GM19395 (cell line): ENCODE data around the gene ID2.
A peak's percentile ranks its signal among the peaks of the same experiment; 100 is the strongest.

Experiments used
- ATAC-seq: cut with Tn5 transposase; IDR thresholded peaks from one replicate; pipeline ENCODE4 v1.9.1; 2021; ENCODE audit warnings: mild to moderate bottlenecking, moderate library complexity; ENCODE audit not compliant: unreplicated experiment

ID2 gene

GRCh38 chr2:8682719-8683667, 1.1 kb downstream of the ID2 start:
- ATAC-seq, result no peak

GRCh38 chr2:8684540-8684877, 2.7 kb downstream of the ID2 start:
- ATAC-seq, result no peak

GRCh38 chr2:8684878-8685696, 3.2 kb downstream of the ID2 start:
- peak; percentile 1 for ATAC-seq

- ATAC-seq, result peak; percentile 30
These were observed 4.0 kb downstream of the ID2 start for GRCh38 chr2:8685697-8686358.

- ATAC-seq, result no peak
These were observed 10.1 kb downstream of the ID2 start for GRCh38 chr2:8691859-8692437.

GRCh38 chr2:8692783-8693156, 10.9 kb downstream of the ID2 start:
- ATAC-seq, result no peak

GRCh38 chr2:8693157-8693821, 11.4 kb downstream of the ID2 start:
- ATAC-seq, result no peak

- no peak for ATAC-seq
These were observed 12.9 kb downstream of the ID2 start for GRCh38 chr2:8694737-8695136.

- ATAC-seq, result no peak
These were observed 15.3 kb downstream of the ID2 start for GRCh38 chr2:8697190-8697589.

GRCh38 chr2:8699839-8700238, 18.0 kb downstream of the ID2 start:
- no peak for ATAC-seq

- no peak for ATAC-seq
These were observed 20.0 kb downstream of the ID2 start for GRCh38 chr2:8701681-8702379.

GRCh38 chr2:8704906-8705305, 23.1 kb downstream of the ID2 start:
- no peak for ATAC-seq

GRCh38 chr2:8709611-8710010, 27.8 kb downstream of the ID2 start:
- ATAC-seq, result no peak

GRCh38 chr2:8710951-8711350, 29.1 kb downstream of the ID2 start:
- no peak for ATAC-seq

GRCh38 chr2:8714283-8714682, 32.4 kb downstream of the ID2 start:
- no peak for ATAC-seq

GRCh38 chr2:8714971-8715370, 33.1 kb downstream of the ID2 start:
- no peak for ATAC-seq

GRCh38 chr2:8719528-8719927, 37.7 kb downstream of the ID2 start:
- ATAC-seq, result no peak

GRCh38 chr2:8720741-8721140, 38.9 kb downstream of the ID2 start:
- no peak for ATAC-seq

- ATAC-seq, result no peak
These were observed 39.6 kb downstream of the ID2 start for GRCh38 chr2:8721410-8721809.

GRCh38 chr2:8722986-8723385, 41.1 kb downstream of the ID2 start:
- no peak for ATAC-seq
